Stimulated activated CD8-positive, alpha-beta memory T cell treated with anti-CD3 and anti-CD28 coated beads, Interleukin-2, amount 100 ng/mL, for 48 hours (primary cell): Measurements from ENCODE around the gene RAD54L.
A peak's percentile ranks its signal among the peaks of the same experiment; 100 is the strongest.
"Not testable (repeated sequence)": the region's sequence is repeated elsewhere in the genome, so short reads cannot be mapped to it uniquely, and the experiment has no call there.

Experiments used
- DNase-seq, 2 donors: peaks; one replicate each; pipeline ENCODE4 v3.0.0-alpha.2; 2020; ENCODE audit warnings: low read depth in 2 of 2

The RAD54L gene

DNA sequence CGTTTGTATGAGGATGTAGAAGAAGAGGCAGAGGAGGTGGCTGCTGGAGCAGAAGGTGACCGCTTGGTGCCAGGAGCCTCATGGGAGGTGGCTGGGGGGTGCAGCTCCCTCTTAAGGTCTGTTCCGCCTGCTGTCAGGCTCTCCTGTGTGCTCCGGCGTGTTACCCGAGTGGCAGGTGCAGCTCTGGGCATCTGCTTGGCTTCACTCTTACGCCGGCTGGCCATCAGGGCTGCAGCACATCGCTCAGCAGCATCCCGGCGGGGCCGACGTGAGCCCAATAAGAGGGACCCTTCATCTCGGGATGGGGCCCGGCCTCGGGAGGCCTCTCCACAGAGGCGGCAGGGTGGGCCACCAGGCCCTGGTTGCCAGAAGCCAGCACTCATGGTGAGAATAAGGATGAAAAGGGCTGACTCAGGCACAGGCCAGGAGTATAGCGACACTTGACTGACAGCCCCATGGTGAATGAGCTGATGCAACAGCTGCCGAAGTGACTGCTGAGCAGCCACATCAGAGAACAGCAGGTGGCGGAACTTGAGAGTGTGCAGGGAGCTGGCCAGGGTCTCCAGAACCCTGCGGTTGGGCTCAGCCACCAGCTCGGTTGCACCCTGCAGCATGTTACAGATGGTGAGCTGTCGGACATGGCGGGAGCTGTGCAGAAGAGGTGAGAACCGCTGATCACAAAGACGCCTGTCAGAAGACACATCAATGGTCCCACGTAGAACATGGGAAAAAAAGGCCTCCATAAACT is 38.3 kb downstream of the RAD54L start:
- DNase-seq: peak; percentile 14 to 33

- DNase-seq: no peak
These were observed 41.0 kb downstream of the RAD54L start for GRCh38 chr1:46288485-46289133.

DNA sequence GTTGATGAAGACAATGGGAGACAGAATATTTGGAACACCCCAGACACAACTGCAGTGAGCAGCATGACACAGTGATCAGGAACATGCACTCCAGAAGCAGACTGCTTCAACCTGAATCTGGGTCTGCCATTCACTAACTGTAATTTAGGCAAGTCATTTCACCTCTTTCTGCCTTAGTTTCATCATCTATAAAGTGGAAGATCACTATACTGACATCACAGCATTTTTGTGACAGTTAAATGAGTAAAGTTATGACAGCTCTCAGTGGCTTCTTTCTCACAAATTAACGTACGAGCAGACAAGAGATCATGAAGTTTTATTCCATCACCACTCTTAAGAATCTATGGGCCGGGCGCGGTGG is 41.6 kb downstream of the RAD54L start:
- no peak for DNase-seq

DNA sequence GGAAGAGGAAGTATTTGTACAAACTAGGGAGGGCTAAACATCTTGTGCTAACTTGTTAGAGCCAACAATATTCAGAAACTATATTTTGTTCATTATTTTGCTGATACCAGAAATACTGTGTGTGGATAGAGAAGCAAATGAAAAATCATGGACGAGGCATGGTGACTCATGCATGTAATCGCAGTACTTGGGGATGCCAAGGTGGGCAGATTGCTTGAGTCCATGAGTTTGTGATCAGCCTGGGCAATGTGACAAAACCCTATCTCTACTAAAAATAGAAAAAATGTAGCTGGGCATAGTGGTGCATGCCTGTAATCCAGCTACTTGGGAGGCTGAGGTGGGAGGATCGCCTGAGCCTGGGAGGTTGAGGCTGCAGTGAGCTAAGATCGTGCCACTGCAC is 42.4 kb downstream of the RAD54L start:
- no peak for DNase-seq

- no peak for DNase-seq
These were observed 47.7 kb downstream of the RAD54L start for GRCh38 chr1:46295306-46295705.

DNA sequence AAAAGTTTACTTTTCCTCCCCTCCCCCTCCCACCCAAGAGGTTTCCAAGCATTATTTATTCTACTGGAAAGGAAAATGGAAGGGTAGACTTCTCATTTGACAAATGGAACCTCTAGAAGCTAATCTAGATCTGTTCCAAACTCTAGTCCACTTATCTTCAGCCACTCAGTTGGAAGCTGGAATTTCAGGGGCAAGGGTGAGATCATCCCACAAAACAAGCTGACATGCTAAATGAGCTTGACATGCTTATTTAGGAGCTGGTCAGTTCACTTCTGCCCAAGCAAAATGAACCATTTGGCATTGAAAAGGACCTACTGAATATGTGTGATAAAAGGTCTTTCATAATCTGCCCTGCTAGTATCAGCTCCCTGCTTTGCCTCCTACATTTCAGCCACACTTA is 50.8 kb downstream of the RAD54L start:
- DNase-seq: no peak

DNA sequence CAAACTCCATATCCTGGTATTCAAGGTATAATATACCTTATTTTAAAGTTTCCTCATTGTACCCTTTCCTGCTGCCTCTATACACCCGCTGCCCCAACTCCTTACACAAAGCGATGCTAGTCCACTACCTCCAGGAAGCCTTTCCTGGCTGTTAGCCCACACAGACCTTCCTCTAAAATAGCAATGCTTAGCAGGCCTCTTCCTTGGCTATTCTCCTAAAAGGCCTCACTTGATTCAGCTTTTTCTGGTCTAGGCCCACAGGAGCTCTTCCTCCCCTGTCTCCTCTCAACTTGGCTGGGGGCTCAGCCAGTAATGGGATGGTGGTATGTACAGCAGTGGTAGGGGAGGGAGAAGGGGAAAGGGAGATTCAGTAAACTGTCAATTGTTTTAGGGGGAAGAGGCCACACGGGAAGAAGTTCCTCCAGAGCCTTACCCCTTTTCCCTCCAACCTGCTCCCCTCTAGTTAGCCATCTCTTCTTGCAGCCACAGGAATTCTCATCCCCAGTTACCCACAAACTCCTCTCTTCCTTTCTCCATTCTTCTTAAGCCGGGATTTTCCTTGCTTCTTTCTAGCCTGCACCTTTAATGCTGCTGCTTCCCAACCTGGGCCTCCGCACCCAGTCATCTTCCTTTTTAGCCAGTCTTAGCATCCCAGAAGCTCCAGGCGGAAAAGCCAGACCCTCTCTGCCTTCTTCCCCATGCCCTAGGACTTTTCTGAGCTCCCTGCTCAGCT is 53.3 kb downstream of the RAD54L start:
- no peak for DNase-seq

DNA sequence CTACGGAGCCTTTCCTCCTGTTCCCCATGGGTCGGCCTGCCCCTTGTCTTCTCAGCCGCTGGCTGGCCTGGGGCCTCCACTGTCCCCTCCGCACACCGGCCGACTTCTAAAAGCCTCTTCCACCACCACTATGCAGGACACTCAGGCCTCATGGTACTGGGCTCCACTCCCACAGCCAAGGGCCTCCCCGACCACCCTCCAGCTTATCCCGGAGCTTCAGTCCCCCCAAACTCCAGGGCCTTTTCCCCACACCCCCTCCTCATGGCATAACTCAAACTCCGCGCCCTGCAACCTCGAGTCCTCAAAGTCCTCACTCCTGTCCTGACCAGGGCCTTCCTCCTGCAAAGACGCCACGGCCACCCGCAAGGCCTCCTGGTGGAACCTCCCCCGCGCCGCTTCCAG is 53.8 kb downstream of the RAD54L start:
- DNase-seq: no peak

DNA sequence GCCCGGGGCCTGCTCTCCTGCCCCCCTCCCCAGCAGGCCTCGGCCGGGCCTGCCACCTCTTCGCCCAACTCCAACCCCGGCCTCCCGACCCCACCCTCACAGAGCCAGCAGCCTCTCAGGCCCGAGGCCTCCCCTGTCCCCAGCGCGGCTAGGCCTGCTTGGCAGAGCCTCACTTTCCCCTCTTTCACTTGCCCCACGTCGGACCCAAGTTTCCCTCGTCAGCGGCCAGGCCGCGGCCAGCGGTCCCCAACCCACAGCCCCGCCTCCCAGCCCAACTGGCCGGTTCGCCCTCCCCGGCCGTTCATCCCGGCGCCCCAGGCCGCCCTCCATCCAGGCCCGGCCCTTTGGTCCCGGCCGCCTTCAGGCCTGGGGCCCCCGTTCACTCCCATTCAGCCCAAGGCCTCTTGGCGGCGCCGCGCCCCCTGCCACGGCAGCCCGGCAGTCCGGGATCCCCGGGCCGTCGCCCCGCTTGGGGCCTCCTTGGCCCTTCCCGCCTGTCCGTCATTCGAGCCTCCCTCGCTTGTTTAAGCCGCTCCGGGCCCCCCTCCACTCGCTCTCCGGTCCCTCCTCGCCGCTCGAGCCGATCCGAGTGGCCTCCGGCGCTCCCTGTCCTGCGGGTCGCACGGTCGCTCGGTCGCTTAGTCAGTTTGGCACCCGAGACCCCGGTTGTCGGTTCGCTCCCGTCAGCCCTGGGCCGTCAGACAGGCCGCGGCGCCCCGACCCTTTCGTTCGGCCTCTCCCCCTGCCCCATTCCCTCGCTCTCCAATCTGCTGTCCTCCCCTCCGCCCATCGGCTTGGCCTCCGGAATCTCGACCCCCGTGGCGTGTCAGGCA is 54.5 kb downstream of the RAD54L start:
- DNase-seq: peak; percentile 26 to 50

- peak in 1 of 2 donors; percentile 11 for DNase-seq
These were observed 55.1 kb downstream of the RAD54L start for GRCh38 chr1:46302641-46303037.

DNA sequence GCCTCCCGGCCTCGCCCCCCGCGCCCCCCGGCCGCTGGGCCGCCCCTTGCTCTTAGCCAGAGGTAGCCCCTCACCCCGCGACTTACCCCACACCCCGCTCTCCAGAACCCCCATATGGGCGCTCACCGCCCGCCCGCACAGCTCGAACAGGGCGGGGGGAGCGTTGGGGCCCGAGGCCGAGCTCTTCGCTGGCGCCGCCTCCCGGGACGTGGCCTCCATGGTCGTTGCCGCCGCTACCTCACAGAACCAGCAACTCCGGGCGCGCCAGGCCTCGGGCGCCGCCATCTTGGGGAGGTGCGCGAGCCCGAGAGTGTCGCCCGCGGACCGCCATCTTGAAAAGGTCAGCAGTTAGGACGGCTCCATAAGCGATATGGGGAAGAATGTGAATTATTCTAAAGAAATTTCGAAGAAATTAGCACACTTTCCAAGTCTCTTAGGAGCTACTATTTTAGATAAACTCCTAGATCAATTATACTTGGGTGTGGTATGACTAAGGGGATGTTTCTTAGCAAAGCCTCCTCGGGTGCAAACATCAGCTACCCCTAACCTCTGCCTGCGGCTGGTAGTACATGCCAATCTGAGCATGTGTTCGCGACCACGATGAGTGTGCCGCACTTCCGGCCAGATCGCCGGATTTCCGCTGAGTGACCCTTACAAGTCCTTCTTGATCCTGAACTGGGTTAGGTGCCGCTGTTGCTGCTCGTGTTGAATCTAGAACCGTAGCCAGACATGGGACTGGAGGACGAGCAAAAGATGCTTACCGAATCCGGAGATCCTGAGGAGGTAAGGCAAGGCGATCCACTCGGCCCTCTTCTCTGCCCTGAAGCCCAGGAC is 55.7 kb downstream of the RAD54L start, which contains the start of the genes LRRC41 and UQCRH:
TSS of gene LRRC41 (minus strand) at position 579 of the 834 bp plus-strand sequence. CDS start at position 285, 294 bp downstream.
TSS of gene UQCRH (plus strand) at position 661 of the 834 bp plus-strand sequence. CDS start at position 730, 69 bp downstream.
- peak; percentile 84 to 87 for DNase-seq

DNA sequence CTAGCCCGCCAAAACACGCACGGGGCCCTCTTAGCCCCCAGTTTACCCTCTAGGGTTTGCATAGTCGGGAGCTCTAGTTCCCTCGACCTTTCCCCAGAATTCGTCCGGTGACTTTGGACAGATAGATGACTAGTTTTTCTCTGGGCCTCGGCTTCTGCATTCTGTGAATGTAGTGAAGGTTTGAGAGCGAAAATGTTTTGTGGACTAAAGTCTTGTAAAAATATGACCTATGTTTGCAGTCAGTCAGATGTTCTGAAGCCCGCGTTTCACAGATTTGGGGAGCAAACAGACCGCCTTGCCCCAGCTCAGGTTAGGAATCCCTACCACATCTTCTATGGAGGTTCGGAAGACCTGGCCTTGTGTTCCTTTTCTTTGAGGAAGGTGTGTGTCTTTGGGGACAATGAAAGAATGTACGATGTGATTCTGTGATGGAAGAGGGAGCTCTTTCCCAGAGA is 56.3 kb downstream of the RAD54L start:
- no peak for DNase-seq

DNA sequence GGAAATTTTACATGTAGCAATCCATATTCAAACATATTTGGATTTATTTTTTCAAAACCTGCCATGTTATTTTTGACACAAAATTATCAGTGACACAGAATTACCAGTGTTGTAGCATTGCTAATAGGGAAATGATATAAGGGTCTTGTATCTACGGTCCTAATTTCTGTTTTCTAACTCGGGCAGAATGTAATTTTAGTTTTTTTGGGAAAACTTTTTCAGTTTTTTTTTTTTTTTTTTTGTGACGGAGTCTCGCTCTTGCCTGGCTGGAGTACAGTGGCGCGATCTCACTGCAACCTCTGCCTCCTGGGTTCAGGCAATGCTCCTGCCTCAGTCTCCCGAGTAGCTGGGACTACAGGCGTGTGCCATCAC is 58.6 kb downstream of the RAD54L start:
- DNase-seq: no peak

GRCh38 chr1:46309401-46310159 is 62.0 kb downstream of the RAD54L start:
- DNase-seq: no peak

DNA sequence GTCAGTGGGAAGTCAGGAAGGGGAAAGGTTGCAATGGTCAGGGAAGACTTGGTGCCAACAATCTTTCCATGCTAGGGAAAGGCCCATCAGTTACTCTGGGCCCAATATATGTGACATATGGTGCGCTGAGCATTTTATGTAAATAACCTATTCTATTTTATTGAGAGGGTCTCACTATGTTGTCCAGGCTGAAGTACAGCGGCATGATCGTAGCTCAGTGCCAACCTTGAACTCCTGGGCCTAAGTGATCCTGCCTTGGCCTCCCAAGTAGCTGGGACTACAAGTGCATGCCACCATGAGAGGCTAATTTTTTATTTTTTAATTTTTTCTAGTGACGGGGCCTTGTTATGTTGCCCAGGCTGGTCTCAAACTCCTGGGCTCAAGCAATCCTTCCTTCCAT is 62.8 kb downstream of the RAD54L start:
- DNase-seq: no peak

- DNase-seq: no peak
These were observed 68.3 kb downstream of the RAD54L start for GRCh38 chr1:46315669-46316403.

GRCh38 chr1:46317323-46317722 is 69.8 kb downstream of the RAD54L start:
- DNase-seq: no peak

- not testable (repeated sequence) for DNase-seq
These were observed 71.7 kb downstream of the RAD54L start for GRCh38 chr1:46319301-46319700.
